WTC11 (cell line): ENCODE measurements around the gene MEIKIN. TPM values are rescaled to one million over a fixed set of nuclear protein-coding genes. Genes with fewer than 3 reads are reported as not detected.

ENCODE experiments used
- ATAC-seq: fragments of 200-7000 bp; cut with Tn5 transposase; 2 replicates; pipeline ENCODE4 v1.10.0; 2021; ENCODE audit warnings: mild to moderate bottlenecking, moderate library complexity
- CTCF ChIA-PET: fragments of 300-600 bp; sonication (Branson Sonifier 250); formaldehyde crosslinking; loops from one replicate; lab custom pipeline; 2021; ENCODE audit warnings: antibody characterized with exemption; lab: Charles Lee
- POLR2A ChIA-PET: fragments of 350-600 bp; sonication (Branson Sonifier 250); formaldehyde crosslinking; loops from one replicate; lab custom pipeline; 2021; ENCODE audit warnings: antibody characterized with exemption; lab: Charles Lee
- DNase-seq: peaks from one replicate; pipeline ENCODE4 v3.0.0; 2021; ENCODE audit warnings: low spot score
- H3K27ac Mint-ChIP-seq: 2 replicates; pipeline ENCODE4 v1.8.0; 2021; ENCODE audit warnings: mixed read lengths
- H3K27me3 Mint-ChIP-seq: 2 replicates; pipeline ENCODE4 v1.8.0; 2021; ENCODE audit warnings: low read depth, mild to moderate bottlenecking, moderate library complexity, mixed read lengths
- H3K36me3 Mint-ChIP-seq: 2 replicates; pipeline ENCODE4 v1.8.0; 2021; ENCODE audit warnings: mixed read lengths
- H3K4me1 Mint-ChIP-seq: 2 replicates; pipeline ENCODE4 v1.8.0; 2022; ENCODE audit warnings: mixed read lengths
- H3K4me3 Mint-ChIP-seq: 2 replicates; pipeline ENCODE4 v1.8.0; 2021; ENCODE audit warnings: mild to moderate bottlenecking, moderate library complexity, mixed read lengths
- H3K9me3 Mint-ChIP-seq: 2 replicates; pipeline ENCODE4 v1.8.0; 2021; ENCODE audit warnings: mixed read lengths
- CBFB ChIP-seq: sonication (generic); formaldehyde crosslinking; IDR thresholded peaks from 2 replicates; pipeline ENCODE4 v1.8.1; 2022; ENCODE audit warnings: mild to moderate bottlenecking, low read depth, missing genetic modification reagents
- FOXP1 ChIP-seq: sonication (generic); formaldehyde crosslinking; IDR thresholded peaks from 2 replicates; pipeline ENCODE4 v1.8.0; 2022; ENCODE audit warnings: missing genetic modification reagents, mild to moderate bottlenecking, moderate library complexity, borderline replicate concordance
- JAZF1 ChIP-seq: fragments of 250-450 bp; sonication (Bioruptor Pico); IDR thresholded peaks from 2 replicates; pipeline ENCODE4 v1.9.0; 2021; ENCODE audit warnings: moderate library complexity, mild to moderate bottlenecking, inconsistent platforms
- NFE2L1 ChIP-seq: sonication (generic); formaldehyde crosslinking; IDR thresholded peaks from 2 replicates; pipeline ENCODE4 v1.8.1; 2023; ENCODE audit warnings: missing genetic modification reagents
- NR2C2 ChIP-seq: sonication (generic); formaldehyde crosslinking; IDR thresholded peaks from 2 replicates; pipeline ENCODE4 v1.8.0; 2022; ENCODE audit warnings: mild to moderate bottlenecking, missing genetic modification reagents
- RELA ChIP-seq: sonication (generic); formaldehyde crosslinking; IDR thresholded peaks from 2 replicates; pipeline ENCODE4 v1.8.1; 2022; ENCODE audit warnings: missing genetic modification reagents, mild to moderate bottlenecking, borderline replicate concordance
- RORB ChIP-seq: fragments of 250-450 bp; sonication (Bioruptor Pico); IDR thresholded peaks from 2 replicates; pipeline ENCODE4 v1.9.0; 2021; ENCODE audit warnings: mild to moderate bottlenecking
- STAT6 ChIP-seq: sonication (generic); formaldehyde crosslinking; conservative IDR thresholded peaks from 2 replicates; pipeline ENCODE4 v1.8.1; 2023; ENCODE audit warnings: mild to moderate bottlenecking, low read depth, missing genetic modification reagents, moderate library complexity
- TP53 ChIP-seq: sonication (generic); formaldehyde crosslinking; IDR thresholded peaks from 2 replicates; pipeline ENCODE4 v1.8.1; 2023; ENCODE audit warnings: mild to moderate bottlenecking, missing genetic modification reagents
- ZNF138 ChIP-seq: sonication (generic); formaldehyde crosslinking; conservative IDR thresholded peaks from 2 replicates; pipeline ENCODE4 v1.8.1; 2022; ENCODE audit warnings: mild to moderate bottlenecking, moderate library complexity, missing genetic modification reagents
- ZNF219 ChIP-seq: sonication (generic); formaldehyde crosslinking; IDR thresholded peaks from 2 replicates; pipeline ENCODE4 v1.8.0; 2023; ENCODE audit warnings: missing genetic modification reagents, mild to moderate bottlenecking, borderline replicate concordance
- ZNF396 ChIP-seq: fragments of 250-450 bp; sonication (Bioruptor Pico); IDR thresholded peaks from 2 replicates; pipeline ENCODE4 v1.8.0; 2021; ENCODE audit warnings: mild to moderate bottlenecking, moderate library complexity, borderline replicate concordance
- ZNF416 ChIP-seq: fragments of 250-450 bp; sonication (Bioruptor Pico); IDR thresholded peaks from 2 replicates; pipeline ENCODE4 v1.9.0; 2021; ENCODE audit warnings: mild to moderate bottlenecking, inconsistent platforms
- ZNF512 ChIP-seq: sonication (generic); formaldehyde crosslinking; IDR thresholded peaks from 2 replicates; pipeline ENCODE4 v1.8.1; 2022; ENCODE audit warnings: missing genetic modification reagents, borderline replicate concordance
- total RNA-seq: library from RNA; stranded (reverse); gene quantifications from 3 replicates; pipeline ENCODE4 v1.2.3, GENCODE V29; 2021
- TF ChIP-seq, protein P1 (sequence below): sonication (generic); formaldehyde crosslinking; IDR thresholded peaks from 2 replicates; pipeline ENCODE4 v1.8.0; 2022; ENCODE audit warnings: mild to moderate bottlenecking, missing genetic modification reagents
- TF ChIP-seq, protein P2 (sequence below): sonication (generic); formaldehyde crosslinking; IDR thresholded peaks from 2 replicates; pipeline ENCODE4 v1.8.0; 2022; ENCODE audit warnings: mild to moderate bottlenecking, missing genetic modification reagents
- TF ChIP-seq, protein P3 (sequence below): fragments of 250-450 bp; sonication (Bioruptor Pico); IDR thresholded peaks from 2 replicates; pipeline ENCODE4 v1.9.0; 2021; ENCODE audit warnings: mild to moderate bottlenecking
- TF ChIP-seq, protein P4 (sequence below): sonication (generic); formaldehyde crosslinking; IDR thresholded peaks from 2 replicates; pipeline ENCODE4 v1.8.1; 2022; ENCODE audit warnings: mild to moderate bottlenecking, moderate library complexity, missing genetic modification reagents

Gene MEIKIN
- total RNA-seq, 1 experiment from 2014 or later = not detected

GRCh38 chr5:131983244-131983771, 37.8 kb upstream of the MEIKIN start:
- Mint-ChIP-seq H3K9me3 (no peaks in the 10 kb centered on the region), H3K4me3 (no peak overlapping the region), H3K36me3 (no peaks in the 10 kb centered on the region), H3K27me3 (no peaks in the 10 kb centered on the region), H3K27ac (no peak overlapping the region), H3K4me1 (no peaks in the 10 kb centered on the region)
- ChIA-PET CTCF (interaction anchor here (1.3 kb wide), 1 partner anchor 24 kb away, joined by 4 read pairs; no protein-coding TSS in a partner anchor), POLR2A (no interaction called here)
- ATAC-seq (no peak), DNase-seq (no peak)
- no peak for TF ChIP-seq ZNF512
- TF ChIP-seq TP53 = no peak
- no peak for TF ChIP-seq JAZF1 (CRISPR knock-in tag)
- TF ChIP-seq ZNF219 (CRISPR knock-in tag) = no peak
- TF ChIP-seq FOXP1 (CRISPR knock-in tag) = no peak
- TF ChIP-seq RELA (CRISPR knock-in tag) = no peak
- TF ChIP-seq ZNF138 = no peak
- TF ChIP-seq, protein P1, sequence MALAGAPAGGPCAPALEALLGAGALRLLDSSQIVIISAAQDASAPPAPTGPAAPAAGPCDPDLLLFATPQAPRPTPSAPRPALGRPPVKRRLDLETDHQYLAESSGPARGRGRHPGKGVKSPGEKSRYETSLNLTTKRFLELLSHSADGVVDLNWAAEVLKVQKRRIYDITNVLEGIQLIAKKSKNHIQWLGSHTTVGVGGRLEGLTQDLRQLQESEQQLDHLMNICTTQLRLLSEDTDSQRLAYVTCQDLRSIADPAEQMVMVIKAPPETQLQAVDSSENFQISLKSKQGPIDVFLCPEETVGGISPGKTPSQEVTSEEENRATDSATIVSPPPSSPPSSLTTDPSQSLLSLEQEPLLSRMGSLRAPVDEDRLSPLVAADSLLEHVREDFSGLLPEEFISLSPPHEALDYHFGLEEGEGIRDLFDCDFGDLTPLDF (CRISPR knock-in tag) = no peak
- TF ChIP-seq NFE2L1 = no peak
- no peak for TF ChIP-seq ZNF416 (CRISPR knock-in tag)

DNA sequence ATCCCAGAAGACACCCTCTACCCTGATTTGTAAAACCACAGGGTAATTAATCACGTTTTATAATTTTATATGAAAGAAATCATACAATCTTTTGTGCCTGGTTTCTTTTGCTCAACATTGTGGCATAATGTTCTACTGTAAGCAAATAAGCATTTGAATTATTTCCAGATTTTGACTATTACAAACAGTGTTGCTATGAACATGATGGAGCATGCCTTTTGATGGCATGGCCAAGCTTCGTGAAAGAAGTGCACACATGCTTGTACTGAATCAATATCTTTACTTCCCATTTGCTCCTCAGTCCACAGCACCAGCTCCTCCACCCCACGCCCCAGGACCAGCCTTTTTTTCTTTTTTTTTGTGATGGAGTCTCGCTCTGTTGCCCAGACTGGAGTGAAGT, 36.1 kb upstream of the MEIKIN start:
- POLR2A ChIA-PET = no interaction called here

DNA sequence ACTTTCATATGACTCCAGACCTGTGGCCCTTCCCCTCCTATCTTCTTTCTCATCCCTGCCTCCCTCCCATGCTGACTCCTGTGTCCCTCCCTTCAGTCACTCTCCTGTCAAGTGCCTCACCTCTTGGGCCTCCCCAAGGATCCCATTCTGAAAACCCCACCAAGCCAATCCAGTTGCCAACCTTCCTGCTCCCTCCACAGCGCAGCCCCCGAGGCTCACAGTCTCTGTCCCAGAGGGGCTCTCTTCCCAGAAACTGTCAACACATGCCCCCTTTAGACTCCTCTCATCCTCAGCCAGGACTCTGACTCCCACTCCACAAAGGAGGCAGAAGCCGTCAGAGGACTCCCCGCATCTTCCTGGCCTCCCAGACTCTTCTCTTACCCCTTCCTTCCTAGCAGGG, 35.2 kb upstream of the MEIKIN start:
- ChIA-PET CTCF (no interaction called here), POLR2A (no interaction called here)
- no peaks in the 10 kb centered on the region for H3K9me3 Mint-ChIP-seq
- ATAC-seq (no peak), DNase-seq (no peak)
- no peak overlapping the region for H3K27ac Mint-ChIP-seq
- TF ChIP-seq STAT6 = no peak
- TF ChIP-seq, protein P2, sequence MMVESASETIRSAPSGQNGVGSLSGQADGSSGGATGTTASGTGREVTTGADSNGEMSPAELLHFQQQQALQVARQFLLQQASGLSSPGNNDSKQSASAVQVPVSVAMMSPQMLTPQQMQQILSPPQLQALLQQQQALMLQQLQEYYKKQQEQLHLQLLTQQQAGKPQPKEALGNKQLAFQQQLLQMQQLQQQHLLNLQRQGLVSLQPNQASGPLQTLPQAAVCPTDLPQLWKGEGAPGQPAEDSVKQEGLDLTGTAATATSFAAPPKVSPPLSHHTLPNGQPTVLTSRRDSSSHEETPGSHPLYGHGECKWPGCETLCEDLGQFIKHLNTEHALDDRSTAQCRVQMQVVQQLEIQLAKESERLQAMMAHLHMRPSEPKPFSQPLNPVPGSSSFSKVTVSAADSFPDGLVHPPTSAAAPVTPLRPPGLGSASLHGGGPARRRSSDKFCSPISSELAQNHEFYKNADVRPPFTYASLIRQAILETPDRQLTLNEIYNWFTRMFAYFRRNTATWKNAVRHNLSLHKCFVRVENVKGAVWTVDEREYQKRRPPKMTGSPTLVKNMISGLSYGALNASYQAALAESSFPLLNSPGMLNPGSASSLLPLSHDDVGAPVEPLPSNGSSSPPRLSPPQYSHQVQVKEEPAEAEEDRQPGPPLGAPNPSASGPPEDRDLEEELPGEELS (CRISPR knock-in tag) = no peak
- TF ChIP-seq CBFB (CRISPR knock-in tag) = no peak
- no peak for TF ChIP-seq RORB
- TF ChIP-seq ZNF396 (CRISPR knock-in tag) = no peak
- H3K4me1 Mint-ChIP-seq = peaks cover 2% of the 10 kb centered on the region
- no peak overlapping the region for H3K4me3 Mint-ChIP-seq
- H3K27me3 Mint-ChIP-seq = no peaks in the 10 kb centered on the region; the same call in 1 of the 2 replicates
- H3K36me3 Mint-ChIP-seq = no peaks in the 10 kb centered on the region

More for the DNA sequence above, 36.1 kb upstream of the MEIKIN start:
- Mint-ChIP-seq H3K27ac (no peak overlapping the region), H3K4me1 (no peaks in the 10 kb centered on the region), H3K27me3 (no peaks in the 10 kb centered on the region), H3K4me3 (no peak overlapping the region), H3K36me3 (no peaks in the 10 kb centered on the region), H3K9me3 (no peaks in the 10 kb centered on the region)
- TF ChIP-seq, protein P3, sequence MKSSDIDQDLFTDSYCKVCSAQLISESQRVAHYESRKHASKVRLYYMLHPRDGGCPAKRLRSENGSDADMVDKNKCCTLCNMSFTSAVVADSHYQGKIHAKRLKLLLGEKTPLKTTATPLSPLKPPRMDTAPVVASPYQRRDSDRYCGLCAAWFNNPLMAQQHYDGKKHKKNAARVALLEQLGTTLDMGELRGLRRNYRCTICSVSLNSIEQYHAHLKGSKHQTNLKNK (CRISPR knock-in tag) = no peak
- TF ChIP-seq, protein P4, sequence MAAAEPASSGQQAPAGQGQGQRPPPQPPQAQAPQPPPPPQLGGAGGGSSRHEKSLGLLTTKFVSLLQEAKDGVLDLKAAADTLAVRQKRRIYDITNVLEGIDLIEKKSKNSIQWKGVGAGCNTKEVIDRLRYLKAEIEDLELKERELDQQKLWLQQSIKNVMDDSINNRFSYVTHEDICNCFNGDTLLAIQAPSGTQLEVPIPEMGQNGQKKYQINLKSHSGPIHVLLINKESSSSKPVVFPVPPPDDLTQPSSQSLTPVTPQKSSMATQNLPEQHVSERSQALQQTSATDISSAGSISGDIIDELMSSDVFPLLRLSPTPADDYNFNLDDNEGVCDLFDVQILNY (CRISPR knock-in tag) = no peak
- TF ChIP-seq NR2C2 (CRISPR knock-in tag) = no peak
- DNase-seq (no peak), ATAC-seq (no peak)
- CTCF ChIA-PET = no interaction called here
